H9 (cell line): ENCODE measurements around the gene MISP3. TPM values are rescaled to one million over a fixed set of nuclear protein-coding genes. Genes with fewer than 3 reads are reported as not detected.

Experiments used
- DNase-seq: peaks from one replicate; pipeline ENCODE4 v3.0.0-alpha.2; 2017
- H2AFZ ChIP-seq: one replicate; pipeline ENCODE4 v1.6.1; 2013; ENCODE audit warnings: mild to moderate bottlenecking, low read length, control low read depth, moderate library complexity
- H2AK5ac ChIP-seq: 2 replicates; pipeline ENCODE4 v1.6.1; 2013; ENCODE audit warnings: low read length, control low read depth, mixed read lengths; ENCODE audit not compliant: insufficient read length
- H2BK120ac ChIP-seq: one replicate; pipeline ENCODE4 v1.6.1; 2013; ENCODE audit warnings: low read depth, mild to moderate bottlenecking, low read length, control low read depth, inconsistent platforms; ENCODE audit not compliant: poor library complexity, severe bottlenecking
- H2BK12ac ChIP-seq: 2 replicates; pipeline ENCODE4 v1.6.1; 2013; ENCODE audit warnings: low read length, control low read depth, mixed read lengths, low read depth; ENCODE audit not compliant: insufficient read length
- H2BK15ac ChIP-seq: 2 replicates; pipeline ENCODE4 v1.6.1; 2013; ENCODE audit warnings: low read depth, low read length, control low read depth
- H2BK20ac ChIP-seq: one replicate; pipeline ENCODE4 v1.6.1; 2013; ENCODE audit warnings: low read depth, mild to moderate bottlenecking, low read length, control low read depth, inconsistent platforms; ENCODE audit not compliant: poor library complexity, severe bottlenecking
- H2BK5ac ChIP-seq: 2 replicates; pipeline ENCODE4 v1.6.1; 2013; ENCODE audit warnings: low read length, control low read depth, mixed read lengths; ENCODE audit not compliant: insufficient read length
- H3K14ac ChIP-seq: 2 replicates; pipeline ENCODE4 v1.6.1; 2013; ENCODE audit warnings: low read length, control low read depth; ENCODE audit not compliant: insufficient read depth
- H3K18ac ChIP-seq: 2 replicates; pipeline ENCODE4 v1.6.1; 2013; ENCODE audit warnings: low read depth, mild to moderate bottlenecking, mixed read lengths, low read length, control low read depth; ENCODE audit not compliant: insufficient read length
- H3K23ac ChIP-seq: 2 replicates; pipeline ENCODE4 v1.6.1; 2013; ENCODE audit warnings: low read length, control low read depth, mixed read lengths, low read depth; ENCODE audit not compliant: insufficient read length
- H3K23me2 ChIP-seq: 2 replicates; pipeline ENCODE4 v1.6.1; 2013; ENCODE audit warnings: low read depth, mild to moderate bottlenecking, mixed read lengths, low read length, control low read depth; ENCODE audit not compliant: insufficient read length, poor library complexity, severe bottlenecking
- H3K27ac ChIP-seq: 2 replicates; pipeline ENCODE4 v1.5.1; 2013; ENCODE audit warnings: low read length, control low read depth, mixed read lengths, low read depth; ENCODE audit not compliant: insufficient read length
- H3K27me3 ChIP-seq: 2 replicates; pipeline ENCODE4 v1.6.1; 2013; ENCODE audit warnings: low read length, control low read depth, inconsistent platforms; ENCODE audit not compliant: insufficient read depth
- H3K4ac ChIP-seq: 2 replicates; pipeline ENCODE4 v1.6.1; 2013; ENCODE audit warnings: low read depth, mild to moderate bottlenecking, control low read depth, inconsistent platforms, low read length, moderate library complexity
- H3K4me1 ChIP-seq: 2 replicates; pipeline ENCODE4 v1.6.1; 2013; ENCODE audit warnings: low read length, control low read depth, inconsistent platforms; ENCODE audit not compliant: insufficient read depth
- H3K4me2 ChIP-seq: 2 replicates; pipeline ENCODE4 v1.6.1; 2013; ENCODE audit warnings: low read length, control low read depth, mixed read lengths; ENCODE audit not compliant: insufficient read length, insufficient read depth
- H3K56ac ChIP-seq: 2 replicates; pipeline ENCODE4 v1.6.1; 2013; ENCODE audit warnings: low read depth, mild to moderate bottlenecking, mixed read lengths, low read length, control low read depth; ENCODE audit not compliant: insufficient read length
- H3K79me1 ChIP-seq: 2 replicates; pipeline ENCODE4 v1.6.1; 2013; ENCODE audit warnings: low read depth, mild to moderate bottlenecking, moderate library complexity, low read length, control low read depth, inconsistent platforms; ENCODE audit not compliant: insufficient read depth, poor library complexity, severe bottlenecking
- H3K79me2 ChIP-seq: 2 replicates; pipeline ENCODE4 v1.6.1; 2013; ENCODE audit warnings: low read length, control low read depth, inconsistent platforms; ENCODE audit not compliant: insufficient read depth
- H3K9ac ChIP-seq: 2 replicates; pipeline ENCODE4 v1.6.1; 2013; ENCODE audit warnings: low read length, control low read depth, mixed read lengths; ENCODE audit not compliant: insufficient read length; ENCODE audit errors: extremely low read depth
- H3K9me3 ChIP-seq: one replicate; pipeline ENCODE4 v1.6.1; 2013; ENCODE audit warnings: low read depth, low read length, inconsistent platforms; ENCODE audit not compliant: control insufficient read depth
- H3T11ph ChIP-seq: one replicate; pipeline ENCODE4 v1.6.1; 2013; ENCODE audit warnings: mild to moderate bottlenecking, low read length, control low read depth, inconsistent platforms
- H4K20me1 ChIP-seq: one replicate; pipeline ENCODE4 v1.6.1; 2013; ENCODE audit not compliant: control insufficient read depth, insufficient read length, insufficient read depth
- H4K5ac ChIP-seq: 2 replicates; pipeline ENCODE4 v1.6.1; 2013; ENCODE audit warnings: low read depth, mild to moderate bottlenecking, mixed read lengths, low read length, control low read depth; ENCODE audit not compliant: insufficient read length
- H4K8ac ChIP-seq: replicated peaks from 2 replicates; pipeline ENCODE4 v1.6.1; 2013; ENCODE audit warnings: low read length, control low read depth, mixed read lengths, low read depth; ENCODE audit not compliant: insufficient read length
- H4K91ac ChIP-seq: 2 replicates; pipeline ENCODE4 v1.6.1; 2013; ENCODE audit warnings: low read depth, mild to moderate bottlenecking, moderate library complexity, mixed read lengths, low read length, control low read depth; ENCODE audit not compliant: insufficient read length
- H3K27ac Mint-ChIP-seq, 3 experiments: 2 replicates in 2 of 3; 3 replicates in 1 of 3; pipeline ENCODE4 v1.8.0; 2020 to 2021; ENCODE audit warnings: mixed read lengths in 3 of 3, mild to moderate bottlenecking in 1 of 3, moderate library complexity in 1 of 3
- H3K27me3 Mint-ChIP-seq: 2 replicates; pipeline ENCODE4 v1.8.0; 2021; ENCODE audit warnings: low read depth, mild to moderate bottlenecking, moderate library complexity, mixed read lengths
- H3K36me3 Mint-ChIP-seq, 3 experiments: 2 replicates in 2 of 3; 3 replicates in 1 of 3; pipeline ENCODE4 v1.8.0; 2020 to 2021; ENCODE audit warnings: low read depth in 3 of 3, mixed read lengths in 3 of 3; ENCODE audit not compliant: insufficient read depth in 1 of 3
- H3K4me1 Mint-ChIP-seq, 2 experiments: 2 replicates each; pipeline ENCODE4 v1.8.0; 2020; ENCODE audit warnings: mixed read lengths in 2 of 2
- H3K4me3 Mint-ChIP-seq, 2 experiments: 2 replicates in 1 of 2; 3 replicates in 1 of 2; pipeline ENCODE4 v1.8.0; 2020 to 2021; ENCODE audit warnings: mild to moderate bottlenecking in 2 of 2, mixed read lengths in 2 of 2, moderate library complexity in 1 of 2
- H3K9me3 Mint-ChIP-seq, 2 experiments: 2 replicates in 1 of 2; 3 replicates in 1 of 2; pipeline ENCODE4 v1.8.0; 2020; ENCODE audit warnings: mild to moderate bottlenecking in 2 of 2, mixed read lengths in 2 of 2, moderate library complexity in 1 of 2
- CTCF ChIP-seq: fragments of 200-600 bp; sonication (generic); conservative IDR thresholded peaks from 3 replicates; pipeline ENCODE4 v1.8.0; 2021; ENCODE audit warnings: antibody characterized with exemption, mild to moderate bottlenecking
- WGBS: extraction: QIAGEN DNeasy Blood & Tissue Kit; methylation state at CpG from one replicate; pipeline ENCODE4 v1.1.7; 2013; ENCODE audit warnings: missing lambda C conversion rate, low lambda C conversion rate, mixed read lengths; ENCODE audit not compliant: insufficient read length; ENCODE audit errors: extremely low coverage; 5-methylcytosine and 5-hydroxymethylcytosine counted together
- total RNA-seq: library from RNA; stranded (reverse); gene quantifications from 2 replicates; pipeline ENCODE4 v1.2.1, GENCODE V29; 2021

Gene MISP3
- total RNA-seq, 1 experiment from 2014 or later: 0.26 TPM

- H3K4me1 ChIP-seq: no peaks in the 10 kb centered on the region
- H4K20me1 ChIP-seq: no peaks in the 10 kb centered on the region
- peaks cover 12% of the 10 kb centered on the region in 2 experiments for H3K4me1 Mint-ChIP-seq
- H3K4me3 Mint-ChIP-seq: peak within 1 kb of the TSS; percentile 78 to 98
- H3K27me3 ChIP-seq: no peaks in the 10 kb centered on the region
- no peak within 1 kb of the TSS for H3K18ac ChIP-seq
- H2BK120ac ChIP-seq: no peak within 1 kb of the TSS
- no CpG with 5 or more reads among the region's 65 CpGs for WGBS
- H3K23ac ChIP-seq: no peak within 1 kb of the TSS
- H4K8ac ChIP-seq: no peak within 1 kb of the TSS
- no peak within 1 kb of the TSS; the same call in 1 of the 2 replicates for H3K14ac ChIP-seq
- peaks cover 21% of the 10 kb centered on the region for H3K27me3 Mint-ChIP-seq
- no peaks in the 10 kb centered on the region for H3K79me2 ChIP-seq
- no peak within 1 kb of the TSS for H2AK5ac ChIP-seq
- no peak within 1 kb of the TSS for H4K91ac ChIP-seq
- no peak for TF ChIP-seq CTCF
- H2AFZ ChIP-seq: no peak within 1 kb of the TSS
- no peak within 1 kb of the TSS for H2BK15ac ChIP-seq
- no peaks in the 10 kb centered on the region for H3K79me1 ChIP-seq
- H3K9me3 Mint-ChIP-seq: peaks cover 13 to 15% of the 10 kb centered on the region in 2 experiments
- no peak within 1 kb of the TSS for H4K5ac ChIP-seq
- peaks cover 17 to 36% (median 29%) of the 10 kb centered on the region in 3 experiments for H3K36me3 Mint-ChIP-seq
- no peak within 1 kb of the TSS for H3K9ac ChIP-seq
- peak within 1 kb of the TSS; percentile 70 to 92 (median 78); a peak in 5 of 7 replicates for H3K27ac Mint-ChIP-seq
- no peak within 1 kb of the TSS for H2BK5ac ChIP-seq
- no peak within 1 kb of the TSS for H3K56ac ChIP-seq
- no peak within 1 kb of the TSS for H3T11ph ChIP-seq
- no peak within 1 kb of the TSS for H2BK20ac ChIP-seq
- H2BK12ac ChIP-seq: no peak within 1 kb of the TSS
- H3K4me2 ChIP-seq: peak within 1 kb of the TSS; percentile 68
- peaks cover 8% of the 10 kb centered on the region for H3K23me2 ChIP-seq
- H3K9me3 ChIP-seq: peaks cover 6% of the 10 kb centered on the region
- peak; percentile 79 for DNase-seq
- no peak within 1 kb of the TSS for H3K4ac ChIP-seq
- H3K27ac ChIP-seq: no peak within 1 kb of the TSS
Measured at GRCh38 chr19:14090509-14091080, 18.0 kb downstream of the MISP3 start, which contains the start of gene SAMD1. SAMD1 (minus strand) TSS chr19:14090751.
